Hepatocyte (in vitro differentiated cells): ENCODE data around the gene DOP1B. TPM values are rescaled to one million over a fixed set of nuclear protein-coding genes. Genes with fewer than 3 reads are reported as not detected.

Experiments used
- DNase-seq: peaks from one replicate; pipeline ENCODE4 v3.0.0-alpha.2; 2016; ENCODE audit warnings: low spot score
- H2AFZ ChIP-seq: fragments of 200-600 bp; sonication (generic); 2 replicates; pipeline ENCODE4 v1.6.0; 2016; ENCODE audit warnings: antibody characterized with exemption, mild to moderate bottlenecking
- H3K27ac ChIP-seq: fragments of 200-600 bp; sonication (generic); 2 replicates; pipeline ENCODE4 v1.5.1; 2016; ENCODE audit warnings: mild to moderate bottlenecking
- H3K27me3 ChIP-seq: fragments of 200-600 bp; sonication (generic); 2 replicates; pipeline ENCODE4 v1.6.1; 2016
- H3K36me3 ChIP-seq: fragments of 200-600 bp; sonication (generic); replicated peaks from 2 replicates; pipeline ENCODE4 v1.5.1; 2016; ENCODE audit warnings: low read depth; ENCODE audit not compliant: insufficient read depth
- H3K4me1 ChIP-seq: fragments of 200-600 bp; sonication (generic); 2 replicates; pipeline ENCODE4 v1.5.1; 2016; ENCODE audit warnings: mild to moderate bottlenecking, moderate library complexity; ENCODE audit not compliant: insufficient read depth
- H3K4me2 ChIP-seq: fragments of 200-600 bp; sonication (generic); 2 replicates; pipeline ENCODE4 v1.6.0; 2016
- H3K4me3 ChIP-seq: fragments of 200-600 bp; sonication (generic); 2 replicates; pipeline ENCODE4 v1.5.1; 2016; ENCODE audit warnings: mild to moderate bottlenecking
- H3K79me2 ChIP-seq: fragments of 200-600 bp; sonication (generic); 2 replicates; pipeline ENCODE4 v1.6.0; 2017; ENCODE audit warnings: mild to moderate bottlenecking
- H3K9me2 ChIP-seq: fragments of 200-600 bp; sonication (generic); replicated peaks from 2 replicates; pipeline ENCODE4 v1.6.0; 2017; ENCODE audit warnings: mild to moderate bottlenecking; ENCODE audit not compliant: insufficient read depth
- H3K9me3 ChIP-seq: fragments of 200-600 bp; sonication (generic); 2 replicates; pipeline ENCODE4 v1.5.1; 2016; ENCODE audit warnings: low read depth, mild to moderate bottlenecking
- H4K20me1 ChIP-seq: fragments of 200-600 bp; sonication (generic); 2 replicates; pipeline ENCODE4 v1.6.0; 2016; ENCODE audit warnings: mild to moderate bottlenecking; ENCODE audit not compliant: insufficient read depth, poor library complexity, severe bottlenecking
- CTCF ChIP-seq: fragments of 200-600 bp; sonication (generic); IDR thresholded peaks from 2 replicates; pipeline ENCODE4 v1.5.1; 2016; ENCODE audit warnings: antibody characterized with exemption, mild to moderate bottlenecking; ENCODE audit not compliant: poor library complexity
- EZH2 ChIP-seq: fragments of 200-600 bp; sonication (generic); IDR thresholded peaks from 2 replicates; pipeline ENCODE4 v1.6.1; 2016; ENCODE audit warnings: antibody characterized with exemption, mild to moderate bottlenecking, borderline replicate concordance
- EZH2phosphoT487 ChIP-seq: fragments of 200-600 bp; sonication (generic); IDR thresholded peaks from one replicate; pipeline ENCODE4 v1.6.1; 2018; ENCODE audit warnings: antibody characterized with exemption, mild to moderate bottlenecking, low read depth, moderate library complexity; ENCODE audit not compliant: unreplicated experiment, severe bottlenecking
- WGBS: methylation state at CpG from one replicate; pipeline ENCODE4 v1.1.6; 2016; ENCODE audit warnings: low lambda C conversion rate; ENCODE audit errors: missing lambda C conversion rate; 5-methylcytosine and 5-hydroxymethylcytosine counted together
- polyA plus RNA-seq: library from polyadenylated mRNA; unstranded; fragments of >200 nt; fragmentation: Nextera tagmentation; extraction: Ambion mirVana; gene quantifications from 2 replicates; pipeline ENCODE4 v1.2.1, GENCODE V29; 2016
- total RNA-seq: library from RNA; depleted of rRNA; stranded (reverse); fragments of >200 nt; gene quantifications from 2 replicates; pipeline ENCODE4 v1.2.3, GENCODE V29; 2014

Gene DOP1B
- total and polyA plus RNA-seq, 2 experiments from 2014 or later: 6.6 to 17.7 TPM

GRCh38 chr21:36202726-36203602 is 46.3 kb downstream of the DOP1B start:
- TF ChIP-seq CTCF: no peak
- no peak for TF ChIP-seq EZH2
- TF ChIP-seq EZH2phosphoT487: no peak
- Histone ChIP-seq H3K4me3 (no peak overlapping the region), H2AFZ (no peak overlapping the region), H3K4me2 (peak overlapping the region; percentile 31), H4K20me1 (no peaks in the 10 kb centered on the region), H3K27ac (peak overlapping the region; percentile 95), H3K9me2 (no peaks in the 10 kb centered on the region), H3K4me1 (peaks cover 34% of the 10 kb centered on the region), H3K9me3 (no peaks in the 10 kb centered on the region), H3K36me3 (no peaks in the 10 kb centered on the region), H3K79me2 (no peaks in the 10 kb centered on the region), H3K27me3 (no peaks in the 10 kb centered on the region)
- no peak for DNase-seq
- WGBS: 77% methylated on average over 10 of the region's 10 CpGs

- no peak overlapping the region for H3K4me3 ChIP-seq
- peak; percentile 81 for DNase-seq
- H4K20me1 ChIP-seq: no peaks in the 10 kb centered on the region
- TF ChIP-seq EZH2 (no peak), CTCF (no peak), EZH2phosphoT487 (no peak)
- H3K27me3 ChIP-seq: no peaks in the 10 kb centered on the region
- H3K4me2 ChIP-seq: peak overlapping the region; percentile 31
- H3K27ac ChIP-seq: peak overlapping the region; percentile 95
- no peaks in the 10 kb centered on the region for H3K9me3 ChIP-seq
- no peaks in the 10 kb centered on the region for H3K79me2 ChIP-seq
- no peaks in the 10 kb centered on the region for H3K36me3 ChIP-seq
- H3K4me1 ChIP-seq: peaks cover 30% of the 10 kb centered on the region
- no peaks in the 10 kb centered on the region for H3K9me2 ChIP-seq
- WGBS: 7% methylated on average over 1 of the region's 1 CpG
- no peak overlapping the region for H2AFZ ChIP-seq
Observed at GRCh38 chr21:36203603-36203889, 46.9 kb downstream of the DOP1B start.

GRCh38 chr21:36204980-36205379 is 48.4 kb downstream of the DOP1B start:
- Histone ChIP-seq H4K20me1 (no peaks in the 10 kb centered on the region), H3K9me2 (no peaks in the 10 kb centered on the region), H3K9me3 (no peaks in the 10 kb centered on the region), H2AFZ (no peak overlapping the region), H3K27me3 (no peaks in the 10 kb centered on the region), H3K36me3 (no peaks in the 10 kb centered on the region), H3K4me3 (no peak overlapping the region), H3K27ac (no peak overlapping the region), H3K79me2 (no peaks in the 10 kb centered on the region), H3K4me1 (peaks cover 25% of the 10 kb centered on the region), H3K4me2 (no peak overlapping the region)
- 97% methylated on average over 6 of the region's 6 CpGs for WGBS
- TF ChIP-seq CTCF: no peak
- TF ChIP-seq EZH2: no peak
- TF ChIP-seq EZH2phosphoT487: no peak
- DNase-seq: no peak
